GM21447 (cell line): ENCODE results near the gene UNC45B.
A peak's percentile ranks its signal among the peaks of the same experiment; 100 is the strongest.
"Not testable (repeated sequence)": the region's sequence is repeated elsewhere in the genome, so short reads cannot be mapped to it uniquely, and the experiment has no call there.

Experiments used
- ATAC-seq: cut with Tn5 transposase; IDR thresholded peaks from one replicate; pipeline ENCODE4 v1.9.1; 2021; ENCODE audit not compliant: unreplicated experiment

Gene UNC45B

DNA sequence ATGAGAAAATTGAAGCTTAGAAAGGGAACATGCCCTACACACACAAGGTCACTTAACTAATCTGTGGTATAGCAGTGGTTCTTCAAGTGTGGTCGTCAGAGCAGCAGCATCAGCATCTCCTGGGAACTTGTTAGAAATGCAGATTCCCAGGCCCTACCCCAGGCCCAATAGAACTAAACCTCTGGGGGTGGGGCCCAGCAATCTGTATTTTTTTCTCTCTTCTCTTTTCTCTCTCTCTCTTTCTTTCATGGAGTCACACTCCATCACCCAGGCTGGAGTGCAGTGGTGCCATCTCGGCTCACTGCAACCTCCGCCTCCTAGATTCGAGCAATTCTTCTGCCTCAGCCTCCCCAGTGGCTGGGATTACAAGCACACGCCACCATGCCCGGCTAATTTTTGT is 9.4 kb upstream of the UNC45B start:
- ATAC-seq, result no peak

DNA sequence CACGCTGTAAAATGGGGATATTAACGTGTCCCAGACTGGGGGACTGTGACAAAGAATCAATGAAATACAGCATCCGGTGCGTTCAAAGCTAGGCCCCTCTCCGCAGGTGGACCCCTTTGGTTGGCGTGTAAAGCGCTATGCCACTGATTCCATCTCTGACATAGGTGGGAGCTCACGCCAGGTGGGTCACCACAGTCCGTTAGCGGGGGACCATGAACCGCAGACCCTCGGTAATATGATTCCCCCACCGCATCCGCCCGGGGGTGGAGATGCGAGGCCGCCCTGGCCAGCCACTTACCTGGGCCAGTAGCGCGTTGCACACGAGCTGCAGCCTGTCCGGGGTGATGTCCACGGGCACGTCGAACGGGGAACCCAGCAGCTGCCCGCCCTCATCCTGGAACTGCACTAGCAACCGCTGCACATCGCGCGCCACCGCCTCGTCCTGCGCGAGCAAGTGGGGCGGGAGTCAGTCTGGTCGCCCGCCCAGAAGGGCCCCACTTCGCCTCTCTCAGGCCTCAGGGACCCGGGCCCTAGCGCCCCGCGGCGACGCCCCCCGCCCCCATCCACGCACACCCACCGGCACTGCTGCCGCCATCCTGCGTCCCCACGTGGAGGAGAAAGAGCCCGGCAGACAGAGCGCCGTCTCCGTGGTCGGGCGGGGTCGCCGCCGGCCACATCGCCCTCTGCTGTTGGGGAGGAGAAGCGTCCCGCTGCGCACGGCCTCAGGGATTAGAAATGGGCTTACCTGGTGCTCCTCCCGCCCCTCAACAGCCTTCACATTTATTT is 5.7 kb upstream of the UNC45B start, which contains the start of gene NLE1:
NLE1 (minus strand) TSS at position 623 of the 786 bp plus-strand sequence; CDS start at position 595, 28 bp downstream.
- peak; percentile 83 for ATAC-seq

DNA sequence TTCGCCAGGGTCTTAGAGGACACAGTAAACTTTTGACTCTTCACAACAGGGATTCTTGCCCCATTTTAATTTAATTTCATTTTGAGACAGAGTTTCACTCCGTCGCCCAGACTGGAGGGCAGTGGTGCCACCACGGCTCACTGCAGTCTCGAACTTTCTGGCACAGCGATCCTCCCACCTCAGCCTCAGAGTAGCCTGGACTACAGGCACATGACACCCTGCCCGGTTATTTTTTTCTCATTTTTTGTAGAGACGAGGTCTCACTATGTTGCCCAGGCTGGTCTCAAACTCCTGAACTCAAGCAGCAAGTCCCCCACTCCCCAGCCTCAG is 5.2 kb upstream of the UNC45B start:
- ATAC-seq, result no peak

DNA sequence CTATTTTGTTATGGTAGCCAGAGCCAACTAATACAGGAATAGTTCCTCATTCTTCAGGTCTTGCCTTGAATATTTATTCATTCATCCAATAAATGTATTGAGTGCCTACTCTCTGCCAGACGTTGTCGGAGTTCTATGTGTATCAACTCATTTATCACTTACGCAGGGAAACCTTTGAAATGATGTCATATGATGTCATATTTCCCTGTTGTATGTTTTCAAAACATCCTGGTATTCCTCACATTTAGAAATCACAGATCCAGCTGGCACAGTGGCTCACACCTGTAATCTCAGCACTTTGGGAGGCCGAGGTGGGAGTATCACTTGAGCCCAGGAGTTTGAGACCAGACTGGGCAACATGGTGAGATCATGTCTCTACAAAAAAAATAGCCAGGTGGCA is 2.8 kb upstream of the UNC45B start:
- no peak for ATAC-seq

DNA sequence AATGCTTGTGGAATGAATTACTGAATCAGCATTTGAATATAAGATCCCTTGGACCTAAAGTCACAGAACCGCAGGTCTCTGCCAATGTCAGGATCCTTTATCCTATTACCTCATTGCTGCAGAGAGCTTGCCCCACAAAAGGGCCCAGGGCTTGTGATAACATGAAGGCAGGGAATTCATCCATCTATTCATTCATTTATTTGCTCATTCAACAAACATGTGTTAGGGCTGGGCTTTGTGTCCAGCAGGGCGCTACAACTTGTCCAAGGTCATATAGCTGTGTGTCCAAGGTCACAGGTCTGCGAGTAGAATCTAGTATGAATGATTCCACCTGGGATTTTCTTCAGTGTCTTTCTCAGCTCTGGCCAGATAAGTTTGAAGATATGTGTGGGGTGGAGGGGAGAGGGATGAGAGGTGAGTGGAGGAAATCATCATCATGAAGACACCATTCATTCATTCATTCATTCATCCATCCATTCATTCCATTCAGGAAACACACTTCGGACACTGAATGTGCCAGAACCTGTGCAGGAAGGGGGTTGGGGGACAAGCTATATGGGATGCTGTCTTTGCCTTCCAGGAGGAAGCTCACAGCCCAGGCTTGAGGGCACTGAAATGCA is 1.3 kb upstream of the UNC45B start:
- no peak for ATAC-seq

DNA sequence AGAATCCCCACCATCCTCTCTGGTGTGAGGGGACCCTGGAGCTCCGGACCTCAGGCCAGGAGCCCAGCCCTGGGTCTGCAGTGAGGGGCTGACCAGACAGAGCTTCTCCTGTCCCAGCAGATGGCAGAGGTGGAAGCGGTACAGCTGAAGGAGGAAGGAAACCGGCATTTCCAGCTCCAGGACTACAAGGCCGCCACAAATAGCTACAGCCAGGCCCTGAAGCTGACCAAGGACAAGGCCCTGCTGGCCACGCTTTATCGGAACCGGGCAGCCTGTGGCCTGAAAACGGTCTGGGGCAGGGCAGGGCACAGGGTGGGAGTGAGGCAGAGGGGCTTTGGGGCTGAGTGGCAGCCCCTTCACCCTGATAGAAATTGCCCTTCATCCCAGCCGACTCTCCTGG is 527 bp downstream of the UNC45B start:
- ATAC-seq, result no peak

DNA sequence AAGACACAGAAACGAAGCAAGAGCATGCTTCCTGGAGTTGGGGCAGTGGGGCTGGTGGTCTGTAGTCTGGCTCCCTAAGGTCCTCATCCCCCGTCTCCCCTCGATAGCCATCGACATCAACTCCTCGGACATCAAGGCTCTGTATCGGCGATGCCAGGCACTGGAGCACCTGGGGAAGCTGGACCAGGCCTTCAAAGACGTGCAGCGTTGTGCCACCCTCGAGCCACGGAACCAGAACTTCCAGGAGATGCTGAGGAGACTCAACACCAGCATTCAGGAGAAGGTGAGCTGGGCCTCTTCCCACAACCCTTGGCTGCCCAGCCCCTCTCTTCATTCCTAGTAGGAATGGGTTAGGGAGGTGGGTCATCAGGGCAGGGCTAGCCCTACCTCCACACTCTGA is 2.3 kb downstream of the UNC45B start:
- ATAC-seq, result no peak

DNA sequence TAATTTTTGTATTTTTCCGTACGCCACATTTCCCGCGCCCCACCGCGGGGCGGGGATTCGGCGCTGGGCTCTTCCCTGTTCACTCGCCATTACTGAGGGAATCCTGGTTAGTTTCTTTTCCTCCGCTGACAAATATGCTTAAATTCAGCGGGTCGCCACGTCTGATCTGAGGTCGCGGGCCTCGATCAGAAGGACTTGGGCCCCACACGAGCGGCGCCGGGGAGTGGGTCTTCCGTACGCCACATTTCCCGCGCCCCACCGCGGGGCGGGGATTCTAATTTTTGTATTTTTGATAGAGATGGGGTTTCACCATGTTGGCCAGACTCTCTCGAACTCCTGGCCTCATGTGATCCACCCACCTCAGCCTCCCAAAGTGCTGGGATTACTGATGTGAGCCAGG is 3.5 kb downstream of the UNC45B start:
- not testable (repeated sequence) for ATAC-seq

DNA sequence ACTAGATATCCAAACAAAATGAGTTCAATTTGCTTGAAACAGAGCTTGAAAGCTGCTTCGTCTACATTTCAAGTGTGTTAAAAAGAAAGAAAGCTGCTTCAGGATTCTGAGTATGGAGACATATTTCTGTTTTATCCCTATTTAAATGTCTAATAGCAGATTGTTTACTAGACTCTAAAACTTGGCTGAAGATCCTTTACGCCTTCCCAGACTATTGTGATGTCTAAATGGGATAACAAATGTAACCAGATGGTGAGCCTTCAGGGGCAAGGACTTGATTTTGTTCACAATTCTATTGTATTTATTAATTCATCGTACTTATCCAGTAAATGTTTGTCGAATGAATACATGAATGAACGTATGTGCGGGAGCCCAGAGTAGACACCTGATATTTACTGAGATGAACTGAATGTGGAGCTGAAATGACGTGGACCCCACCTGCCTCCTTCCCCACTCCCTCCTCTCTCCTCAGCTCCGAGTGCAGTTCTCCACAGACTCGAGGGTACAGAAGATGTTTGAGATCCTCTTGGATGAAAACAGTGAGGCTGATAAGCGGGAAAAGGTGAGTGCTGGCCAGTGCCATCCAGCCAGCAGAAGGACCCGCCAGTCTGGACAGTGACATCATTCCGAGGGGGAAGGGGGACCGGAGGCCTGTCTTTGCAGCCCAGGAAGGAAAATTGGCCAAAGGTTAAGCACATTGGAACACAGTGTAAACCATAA is 5.0 kb downstream of the UNC45B start:
- ATAC-seq, result no peak

DNA sequence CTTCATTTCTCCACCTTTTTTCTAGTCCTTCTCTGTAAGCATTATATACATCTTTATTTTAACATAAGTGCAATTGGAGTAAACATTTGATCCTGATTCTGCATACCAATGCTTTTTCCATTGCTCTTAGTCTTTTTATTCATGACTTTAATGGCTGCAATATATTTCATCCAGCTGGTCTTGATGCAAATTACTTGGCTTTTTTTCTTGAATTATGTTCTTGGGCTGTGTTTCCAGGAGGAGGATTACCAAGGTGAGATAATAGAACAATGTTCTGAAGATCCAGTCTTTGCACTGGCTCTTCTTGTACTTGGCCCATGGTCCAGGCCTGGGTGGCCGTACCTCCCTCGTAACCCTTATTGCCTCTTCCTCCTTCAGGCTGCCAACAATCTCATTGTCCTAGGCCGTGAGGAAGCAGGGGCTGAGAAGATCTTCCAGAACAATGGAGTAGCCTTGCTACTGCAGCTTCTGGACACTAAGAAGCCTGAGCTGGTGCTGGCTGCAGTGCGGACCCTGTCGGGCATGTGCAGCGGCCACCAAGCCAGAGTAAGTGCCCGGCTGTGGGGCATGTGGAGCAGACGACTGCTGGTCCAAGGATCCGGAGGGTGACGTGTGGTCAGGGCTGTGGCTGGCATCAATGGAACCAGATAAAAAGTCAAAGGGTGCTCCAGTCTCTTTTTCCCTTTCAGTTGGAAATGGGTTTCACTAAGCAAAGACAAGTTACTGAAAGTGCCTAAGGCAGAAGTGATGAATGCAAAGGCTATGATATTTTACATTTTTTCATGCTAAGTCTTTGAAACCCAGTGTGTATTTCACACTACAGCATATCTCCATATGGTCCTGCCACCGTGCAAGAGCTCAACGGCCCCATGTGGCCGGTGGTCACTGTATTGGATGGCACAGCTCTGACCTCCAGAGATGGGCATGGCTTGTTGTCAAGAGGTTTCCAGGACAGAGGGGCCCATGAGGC is 6.9 kb downstream of the UNC45B start:
- ATAC-seq, result no peak

DNA sequence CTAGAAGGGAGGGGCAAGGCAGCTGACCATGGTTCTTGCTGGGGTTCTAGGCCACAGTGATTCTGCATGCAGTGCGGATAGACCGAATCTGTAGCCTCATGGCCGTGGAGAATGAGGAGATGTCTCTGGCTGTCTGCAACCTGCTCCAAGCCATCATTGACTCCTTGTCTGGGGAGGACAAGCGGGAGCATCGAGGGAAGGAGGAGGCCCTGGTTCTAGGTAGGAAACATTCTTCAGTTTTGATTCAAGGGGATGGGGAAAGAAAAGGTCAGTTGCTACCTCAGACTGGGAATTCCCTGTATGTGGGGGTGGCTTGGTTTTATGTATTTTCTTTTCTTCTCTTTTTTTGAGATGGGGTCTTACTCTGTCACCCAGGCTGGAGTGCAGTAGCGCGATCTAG is 7.6 kb downstream of the UNC45B start:
- no peak for ATAC-seq

DNA sequence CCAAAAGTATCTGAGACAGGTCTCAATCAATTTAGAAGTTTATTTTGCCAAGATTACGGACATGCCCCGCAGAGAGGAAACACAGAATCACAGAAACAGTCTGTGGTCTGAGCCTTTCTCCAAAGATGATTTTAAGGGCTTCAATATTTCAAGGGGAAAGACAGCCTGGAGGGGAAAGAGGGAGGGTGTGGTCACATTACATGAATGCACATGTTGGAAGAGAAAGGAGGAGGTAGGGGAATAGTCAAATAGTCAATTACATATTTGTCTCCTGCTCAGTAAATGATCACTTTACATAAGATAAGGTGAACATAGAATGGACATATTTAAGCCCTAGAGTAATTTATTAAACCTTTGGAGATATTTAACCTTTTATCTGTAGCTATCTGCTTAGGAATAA is 12.3 kb downstream of the UNC45B start:
- no peak for ATAC-seq

DNA sequence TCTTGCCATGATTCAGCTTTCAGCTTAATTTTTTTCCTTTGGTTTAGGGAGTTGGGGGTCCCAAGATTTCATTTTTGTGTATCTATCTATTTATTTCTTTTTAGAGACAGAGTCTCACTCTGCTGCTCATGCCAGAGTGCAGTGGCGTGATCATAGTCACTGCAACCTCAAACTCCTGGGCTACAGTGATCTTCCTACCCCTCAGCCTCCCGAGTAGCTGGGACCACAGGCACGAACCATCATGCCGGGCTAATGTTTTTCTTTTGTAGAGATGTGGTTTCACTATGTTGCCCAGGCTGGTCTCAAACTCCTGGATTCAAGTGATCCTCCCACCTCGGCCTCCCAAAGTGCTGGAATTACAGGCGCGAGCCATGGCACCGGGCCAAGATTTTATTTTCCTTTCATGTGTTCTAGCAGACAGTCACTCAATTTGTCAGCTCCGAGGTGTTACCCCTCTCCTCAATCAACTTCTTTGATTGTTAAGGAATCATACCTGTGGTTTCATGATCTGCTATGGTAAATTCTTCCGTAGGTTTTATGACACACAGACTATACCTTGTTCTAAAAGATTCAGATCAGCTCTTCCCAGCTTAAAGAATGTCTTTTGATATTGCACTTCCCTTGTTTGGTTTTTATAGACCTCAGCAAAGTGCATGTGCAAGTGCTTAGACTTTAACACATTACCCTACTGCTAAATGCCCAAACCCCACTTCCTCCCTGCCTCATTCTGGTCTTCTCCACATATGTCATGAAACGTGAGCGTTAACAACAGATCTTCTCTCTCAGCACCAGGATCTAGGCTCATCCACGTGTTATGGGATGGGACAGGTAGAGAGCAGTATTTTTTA is 13.0 kb downstream of the UNC45B start:
- ATAC-seq, result no peak

DNA sequence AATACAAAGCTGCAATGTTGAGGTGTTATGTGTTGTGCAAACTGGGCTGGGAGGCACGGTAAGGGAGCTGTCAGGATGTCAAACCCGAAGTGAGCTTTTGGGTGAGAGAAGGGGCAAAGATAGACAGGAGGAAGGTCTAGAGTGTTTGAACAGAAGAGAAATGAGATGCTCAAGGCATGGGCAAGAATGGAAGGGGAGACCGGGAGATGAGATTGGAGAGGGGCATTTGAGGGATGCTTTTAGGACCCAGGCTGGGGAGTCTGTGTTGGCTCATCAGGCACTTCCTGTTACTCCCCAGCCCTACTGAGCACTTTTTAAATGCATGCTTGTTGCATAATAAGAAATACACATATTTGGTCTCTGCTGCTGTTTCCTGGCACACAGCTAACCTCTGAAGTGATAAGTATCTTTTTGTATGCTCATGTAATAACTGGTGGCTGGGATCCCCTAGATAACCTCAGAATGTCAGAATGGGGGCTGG is 13.7 kb downstream of the UNC45B start:
- no peak for ATAC-seq

DNA sequence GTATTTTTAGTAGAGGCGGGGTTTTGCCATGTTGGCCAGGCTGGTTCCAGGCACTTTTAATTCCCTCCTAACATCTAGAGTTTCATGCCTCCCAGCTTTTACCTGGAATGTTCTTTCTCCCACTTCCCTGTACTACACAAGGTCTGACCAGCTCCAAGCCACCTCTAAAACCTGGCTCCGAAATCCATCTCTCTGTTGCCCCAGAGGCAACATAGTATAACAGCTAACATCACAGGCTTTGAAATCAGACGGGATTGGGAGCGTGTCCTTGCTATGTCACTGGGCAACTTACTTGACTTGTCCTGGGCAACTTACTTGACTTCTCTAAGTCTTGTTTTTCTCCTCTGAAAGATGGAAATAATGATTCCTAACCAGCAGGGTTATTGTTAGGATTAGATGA is 15.1 kb downstream of the UNC45B start:
- no peak for ATAC-seq

DNA sequence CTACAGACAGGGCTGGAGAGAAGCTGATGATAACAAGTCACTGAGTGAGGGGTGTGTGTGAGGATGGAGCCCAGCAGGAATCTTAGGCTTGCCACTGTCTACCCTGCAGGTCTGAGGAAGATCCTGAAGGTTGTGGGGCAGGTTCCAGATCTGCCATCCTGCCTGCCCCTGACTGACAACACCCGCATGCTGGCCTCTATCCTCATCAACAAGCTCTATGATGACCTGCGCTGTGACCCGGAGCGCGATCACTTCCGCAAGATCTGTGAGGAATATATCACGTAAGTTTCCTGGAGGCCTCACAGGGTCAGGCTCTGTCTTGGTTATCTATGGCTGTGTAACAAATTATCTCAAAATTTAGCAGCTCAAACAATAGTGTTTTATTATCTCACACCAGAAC is 16.3 kb downstream of the UNC45B start:
- no peak for ATAC-seq

DNA sequence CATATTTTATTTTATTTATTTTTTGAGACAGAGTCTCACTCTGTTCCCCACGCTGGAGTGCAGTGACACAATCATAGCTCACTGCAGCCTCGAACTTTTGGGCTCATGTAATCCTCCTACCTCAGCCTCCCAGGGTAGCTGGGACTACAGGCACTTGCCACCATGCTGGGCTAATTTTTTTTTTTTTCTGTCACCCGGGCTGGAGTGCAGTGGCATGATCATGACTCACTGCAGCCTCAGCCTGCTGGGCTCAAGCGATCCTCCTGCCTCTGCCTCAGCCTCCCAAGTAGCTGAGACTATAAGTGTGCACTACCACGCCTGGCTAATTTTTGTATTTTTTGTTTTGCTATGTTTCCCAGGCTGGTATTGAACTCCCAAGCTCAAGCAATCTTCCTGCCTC is 17.1 kb downstream of the UNC45B start:
- ATAC-seq, result no peak

DNA sequence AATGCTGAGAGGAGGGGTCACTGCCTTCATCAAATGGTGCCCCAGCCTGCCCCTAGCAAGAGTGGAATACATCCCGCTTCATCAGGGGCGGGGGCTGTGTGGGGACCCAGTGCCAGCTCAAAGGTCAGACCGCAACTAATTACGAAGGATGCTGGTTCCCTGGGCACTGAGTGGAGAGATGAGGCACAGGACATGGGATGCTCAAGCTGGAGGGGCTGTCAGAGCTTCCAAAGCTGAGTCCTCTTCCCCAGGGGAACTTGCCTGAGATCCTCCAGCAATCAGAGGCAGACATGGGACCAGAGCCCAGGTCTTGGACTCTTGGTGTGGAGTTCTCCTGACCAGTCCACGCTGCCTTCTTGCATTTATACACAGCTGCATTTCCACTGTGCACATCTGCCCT is 18.9 kb downstream of the UNC45B start:
- ATAC-seq, result no peak

DNA sequence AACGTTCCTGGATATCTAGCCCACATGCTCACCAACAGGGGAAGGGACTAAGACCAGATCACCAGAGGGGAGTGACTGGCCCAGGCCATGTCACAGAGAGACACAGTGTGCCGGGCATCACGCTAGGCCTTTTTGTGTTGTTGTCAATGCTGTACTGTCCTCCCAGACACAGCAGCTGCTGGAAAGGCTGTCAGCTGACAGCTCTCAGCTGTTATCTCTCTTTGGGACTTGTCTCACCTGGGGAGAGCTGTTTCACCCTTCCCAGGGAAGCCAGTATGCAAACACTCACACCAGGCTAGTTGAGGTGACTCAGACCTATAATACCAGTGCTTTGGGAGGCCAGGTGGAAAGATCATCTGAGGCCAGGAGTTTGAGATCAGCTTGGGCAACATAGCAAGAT is 19.4 kb downstream of the UNC45B start:
- no peak for ATAC-seq

DNA sequence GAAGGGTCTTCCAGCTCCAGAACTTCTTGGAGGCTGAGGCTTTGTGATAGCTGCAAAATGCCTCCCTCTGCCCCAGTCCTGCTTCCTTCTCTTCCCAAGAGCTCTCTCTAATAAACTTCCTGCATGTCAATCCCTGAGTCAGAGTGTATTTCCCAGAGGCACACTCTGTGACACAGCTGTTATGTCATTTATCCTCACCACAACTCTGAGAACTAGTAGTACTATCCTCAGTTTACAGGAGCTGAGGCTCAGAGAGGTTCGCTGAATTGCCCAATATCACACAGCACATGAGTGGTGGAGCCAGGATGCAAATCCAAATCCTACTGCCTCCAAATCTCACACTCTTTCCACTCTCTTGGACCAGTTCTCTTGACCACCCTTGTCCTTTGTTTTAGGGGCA is 20.0 kb downstream of the UNC45B start:
- ATAC-seq, result no peak
